NCI-H2196 treated with DMSO at 0.1 percent for 48 hours (cell line): ENCODE results near the gene ADSS1.
"Not testable (repeated sequence)": the region's sequence is repeated elsewhere in the genome, so short reads cannot be mapped to it uniquely, and the experiment has no call there.

Experiments used
- DNase-seq: peaks from one replicate; lab custom pipeline; 2025; ENCODE audit not compliant: unreplicated experiment; lab: John Stamatoyannopoulos, UW

Gene ADSS1

GRCh38 chr14:104714066-104714465 lies 10.0 kb upstream of the ADSS1 start:
- no peak for DNase-seq

GRCh38 chr14:104714681-104715080 lies 9.3 kb upstream of the ADSS1 start:
- DNase-seq = no peak

GRCh38 chr14:104715416-104715815 lies 8.6 kb upstream of the ADSS1 start:
- no peak for DNase-seq

- DNase-seq = no peak
These were observed 8.2 kb upstream of the ADSS1 start for GRCh38 chr14:104715871-104716270.

GRCh38 chr14:104717137-104717536 lies 6.9 kb upstream of the ADSS1 start:
- DNase-seq = no peak

GRCh38 chr14:104717646-104718045 lies 6.4 kb upstream of the ADSS1 start:
- no peak for DNase-seq

- DNase-seq = no peak
These were observed 5.9 kb upstream of the ADSS1 start for GRCh38 chr14:104718147-104718546.

GRCh38 chr14:104718871-104719270 lies 5.2 kb upstream of the ADSS1 start:
- no peak for DNase-seq

GRCh38 chr14:104719343-104719742 lies 4.7 kb upstream of the ADSS1 start:
- no peak for DNase-seq

GRCh38 chr14:104721505-104722431 lies 2.3 kb upstream of the ADSS1 start:
- no peak for DNase-seq

- no peak for DNase-seq
These were observed 935 bp upstream of the ADSS1 start for GRCh38 chr14:104722938-104723650.

GRCh38 chr14:104724407-104724980 lies 465 bp downstream of the ADSS1 start:
- no peak for DNase-seq

- DNase-seq = no peak
These were observed 1.1 kb downstream of the ADSS1 start for GRCh38 chr14:104724981-104725771.

- no peak for DNase-seq
These were observed 1.9 kb downstream of the ADSS1 start for GRCh38 chr14:104725772-104726548.

- DNase-seq = no peak
These were observed 2.8 kb downstream of the ADSS1 start for GRCh38 chr14:104726600-104727451.

- DNase-seq = no peak
These were observed 4.6 kb downstream of the ADSS1 start for GRCh38 chr14:104728631-104729030.

- not testable (repeated sequence) for DNase-seq
These were observed 5.3 kb downstream of the ADSS1 start for GRCh38 chr14:104729176-104729834.

GRCh38 chr14:104729835-104730181 lies 5.8 kb downstream of the ADSS1 start:
- DNase-seq = no peak

- no peak for DNase-seq
These were observed 6.5 kb downstream of the ADSS1 start for GRCh38 chr14:104730487-104730886.
